NB4 (cell line): ENCODE results near the gene IRS2.

Experiments
- DNase-seq: peaks from one replicate; pipeline ENCODE4 v3.0.0; 2010; ENCODE audit warnings: low read depth
- H3K4me3 ChIP-seq: one replicate; pipeline ENCODE4 v1.5.1; 2011; ENCODE audit warnings: mild to moderate bottlenecking, low read depth, low read length, moderate library complexity
- CTCF ChIP-seq: IDR thresholded peaks from one replicate; pipeline ENCODE4 v1.5.1; 2012; ENCODE audit warnings: low read depth, low read length
- MAX ChIP-seq: IDR thresholded peaks from 2 replicates; pipeline ENCODE4 v1.6.1; 2011; ENCODE audit warnings: low read depth, low read length
- MYC ChIP-seq: IDR thresholded peaks from 2 replicates; pipeline ENCODE4 v1.6.1; 2011; ENCODE audit warnings: low read depth, low read length
- POLR2A ChIP-seq: IDR thresholded peaks from 2 replicates; pipeline ENCODE4 v1.6.1; 2011; ENCODE audit warnings: mild to moderate bottlenecking; ENCODE audit not compliant: insufficient read length; ENCODE audit errors: extremely low read depth

Gene IRS2

GRCh38 chr13:109770436-109770835, 15.9 kb downstream of the IRS2 start:
- no peak for DNase-seq
- no peak overlapping the region for H3K4me3 ChIP-seq
- TF ChIP-seq CTCF (no peak), MAX (no peak), POLR2A (no peak), MYC (no peak)

- TF ChIP-seq MAX: no peak
- no peak for TF ChIP-seq CTCF
- TF ChIP-seq POLR2A: no peak
- no peak for TF ChIP-seq MYC
- DNase-seq: no peak
- no peak overlapping the region for H3K4me3 ChIP-seq
Observed at GRCh38 chr13:109769921-109770320, 16.5 kb downstream of the IRS2 start.

- no peak overlapping the region for H3K4me3 ChIP-seq
- TF ChIP-seq MYC: no peak
- TF ChIP-seq POLR2A: no peak
- TF ChIP-seq MAX: no peak
- TF ChIP-seq CTCF: no peak
- DNase-seq: no peak
Observed at GRCh38 chr13:109769275-109769674, 17.1 kb downstream of the IRS2 start.

GRCh38 chr13:109768616-109769015, 17.8 kb downstream of the IRS2 start:
- H3K4me3 ChIP-seq: no peak overlapping the region
- no peak for DNase-seq
- TF ChIP-seq POLR2A (no peak), MAX (no peak), CTCF (no peak), MYC (no peak)

- DNase-seq: no peak
- no peak for TF ChIP-seq MYC
- TF ChIP-seq POLR2A: no peak
- no peak for TF ChIP-seq CTCF
- TF ChIP-seq MAX: no peak
- H3K4me3 ChIP-seq: no peak overlapping the region
Observed at GRCh38 chr13:109768176-109768575, 18.2 kb downstream of the IRS2 start.

GRCh38 chr13:109767023-109767422, 19.4 kb downstream of the IRS2 start:
- TF ChIP-seq MYC (no peak), MAX (no peak), CTCF (no peak), POLR2A (no peak)
- no peak for DNase-seq
- H3K4me3 ChIP-seq: no peak overlapping the region
